SK-N-SH (cell line): ENCODE data around the gene TMEM213. TPM values are rescaled to one million over a fixed set of nuclear protein-coding genes. Genes with fewer than 3 reads are reported as not detected.

Experiments
- CTCF ChIA-PET: fragments of 300-600, 350-600 bp; formaldehyde crosslinking; extraction: SDS; loops from one replicate; lab custom pipeline; 2021; lab: Yijun Ruan, JAX
- POLR2A ChIA-PET: fragments of 350-600 bp; sonication (Branson Sonifier 250); formaldehyde crosslinking; extraction: SDS; loops from one replicate; lab custom pipeline; 2020; ENCODE audit warnings: antibody characterized with exemption, inconsistent platforms; lab: Yijun Ruan, JAX
- DNase-seq: peaks from one replicate; pipeline ENCODE4 v3.0.0; 2012
- H2AFZ ChIP-seq: fragments of 200-600 bp; sonication (generic); 2 replicates; pipeline ENCODE4 v1.8.1; 2016; ENCODE audit warnings: antibody characterized with exemption, mild to moderate bottlenecking, low read depth
- H3F3A ChIP-seq: fragments of 200-600 bp; sonication (generic); replicated peaks from 2 replicates; pipeline ENCODE3; 2016; ENCODE audit warnings: antibody characterized with exemption, mild to moderate bottlenecking; ENCODE audit not compliant: insufficient read depth
- H3K27ac ChIP-seq, 2 experiments: fragments of 200-500 bp in 1 of 2; fragments of 200-600 bp in 1 of 2; sonication (Bioruptor generic) in 1 of 2; sonication (generic), shearing (Covaris generic) in 1 of 2; 2 replicates each; pipeline versions ENCODE4 v1.5.1 to v1.6.1; 2014 to 2016; ENCODE audit warnings: low read depth in 2 of 2, inconsistent platforms in 1 of 2, low read length in 1 of 2, mild to moderate bottlenecking in 1 of 2, mixed read lengths in 1 of 2
- H3K27me3 ChIP-seq: fragments of 200-600 bp; sonication (generic), shearing (Covaris generic); 2 replicates; pipeline ENCODE4 v1.6.1; 2016; ENCODE audit warnings: mixed run types; ENCODE audit not compliant: insufficient read depth
- H3K36me3 ChIP-seq, 2 experiments: fragments of 200-500 bp in 1 of 2; fragments of 200-600 bp in 1 of 2; sonication (Bioruptor generic) in 1 of 2; sonication (generic) in 1 of 2; replicated peaks in 1 of 2; 2 replicates each; pipeline versions ENCODE3 to v1.5.1; 2014 to 2016; ENCODE audit warnings: low read length in 1 of 2, mild to moderate bottlenecking in 1 of 2; ENCODE audit not compliant: insufficient read depth in 2 of 2, control insufficient read depth in 1 of 2
- H3K4me1 ChIP-seq, 2 experiments: fragments of 200-500 bp in 1 of 2; fragments of 200-600 bp in 1 of 2; sonication (Bioruptor generic) in 1 of 2; sonication (generic), shearing (Covaris generic) in 1 of 2; 2 replicates each; pipeline versions ENCODE4 v1.5.1 to v1.6.1; 2014 to 2016; ENCODE audit warnings: low read depth in 1 of 2, low read length in 1 of 2, mixed run types in 1 of 2; ENCODE audit not compliant: insufficient read depth in 2 of 2, control insufficient read depth in 1 of 2
- H3K4me2 ChIP-seq: fragments of 200-600 bp; sonication (generic), shearing (Covaris generic); 2 replicates; pipeline ENCODE4 v1.6.1; 2017; ENCODE audit warnings: mixed run types
- H3K4me3 ChIP-seq, 2 experiments: fragments of 200-500 bp in 1 of 2; fragments of 200-600 bp in 1 of 2; sonication (Bioruptor generic) in 1 of 2; sonication (generic), shearing (Covaris generic) in 1 of 2; 2 replicates each; pipeline versions ENCODE4 v1.5.1 to v1.8.1; 2014 to 2016; ENCODE audit warnings: low read depth in 2 of 2, inconsistent platforms in 1 of 2, low read length in 1 of 2, mild to moderate bottlenecking in 1 of 2, mixed read lengths in 1 of 2, moderate library complexity in 1 of 2
- H3K79me2 ChIP-seq: fragments of 200-600 bp; sonication (generic); 2 replicates; pipeline ENCODE4 v1.8.1; 2017; ENCODE audit warnings: mild to moderate bottlenecking; ENCODE audit not compliant: insufficient read depth
- H3K9ac ChIP-seq: fragments of 200-600 bp; sonication (generic); 2 replicates; pipeline ENCODE4 v1.6.1; 2017; ENCODE audit warnings: mixed run types
- H3K9me2 ChIP-seq: fragments of 200-600 bp; sonication (generic); 2 replicates; pipeline ENCODE4 v1.6.1; 2017; ENCODE audit warnings: mixed run types
- H3K9me3 ChIP-seq: fragments of 200-600 bp; sonication (generic); 2 replicates; pipeline ENCODE4 v1.6.1; 2017; ENCODE audit warnings: mixed run types, mild to moderate bottlenecking, moderate library complexity
- H4K20me1 ChIP-seq: fragments of 200-600 bp; sonication (generic); 2 replicates; pipeline ENCODE4 v1.6.1; 2017; ENCODE audit warnings: mild to moderate bottlenecking, mixed run types; ENCODE audit not compliant: insufficient read depth
- EZH2phosphoT487 ChIP-seq: fragments of 200-600 bp; sonication (generic); IDR thresholded peaks from 2 replicates; pipeline ENCODE4 v1.6.1; 2017; ENCODE audit warnings: low read depth, mixed run types, mild to moderate bottlenecking, antibody characterized with exemption, moderate library complexity, borderline replicate concordance
- FOXJ3 ChIP-seq: sonication (generic); formaldehyde crosslinking; IDR thresholded peaks from 2 replicates; pipeline ENCODE4 v1.5.1; 2020; ENCODE audit warnings: mild to moderate bottlenecking, missing genetic modification reagents
- MEF2A ChIP-seq: IDR thresholded peaks from 2 replicates; pipeline ENCODE4 v1.4.0; 2012; ENCODE audit warnings: low read depth, borderline replicate concordance
- MXI1 ChIP-seq: IDR thresholded peaks from 2 replicates; pipeline ENCODE4 v1.6.1; 2012; ENCODE audit warnings: mild to moderate bottlenecking, low read depth, low read length, improper control_type of control experiment
- NFIC ChIP-seq: IDR thresholded peaks from 2 replicates; pipeline ENCODE4 v1.4.0; 2012; ENCODE audit warnings: borderline replicate concordance
- RAD21 ChIP-seq: IDR thresholded peaks from 2 replicates; pipeline ENCODE4 v1.6.1; 2012; ENCODE audit warnings: mild to moderate bottlenecking, low read length
- SIN3A ChIP-seq: IDR thresholded peaks from 2 replicates; pipeline ENCODE4 v1.6.1; 2012; ENCODE audit warnings: low read depth, mild to moderate bottlenecking, low read length, moderate library complexity, borderline replicate concordance
- TAF1 ChIP-seq: IDR thresholded peaks from 2 replicates; pipeline ENCODE4 v1.6.1; 2012; ENCODE audit warnings: low read depth, mild to moderate bottlenecking, low read length, moderate library complexity, borderline replicate concordance
- TCF12 ChIP-seq: IDR thresholded peaks from 2 replicates; pipeline ENCODE4 v1.4.0; 2012
- TEAD4 ChIP-seq: IDR thresholded peaks from 2 replicates; pipeline ENCODE4 v1.4.0; 2012; ENCODE audit warnings: mild to moderate bottlenecking, borderline replicate concordance; ENCODE audit not compliant: insufficient read depth
- WGBS: methylation state at CpG from one replicate; pipeline ENCODE4 v1.1.6; 2017; ENCODE audit warnings: low lambda C conversion rate; 5-methylcytosine and 5-hydroxymethylcytosine counted together
- polyA plus RNA-seq, 3 experiments: library from polyadenylated mRNA; depleted of rRNA; stranded (reverse); fragments of >200 nt; gene quantifications; 2 replicates each; pipeline ENCODE4 v1.2.3, GENCODE V29; 2012
- TF ChIP-seq, protein P1 (sequence below): fragments of 150-350 bp; IDR thresholded peaks from 2 replicates; pipeline ENCODE4 v1.6.1; 2017; ENCODE audit warnings: antibody characterized with exemption, low read length, low read depth, borderline replicate concordance
- TF ChIP-seq, protein P2 (sequence below): IDR thresholded peaks from 2 replicates; pipeline ENCODE4; 2012
- TF ChIP-seq, protein P3 (sequence below): IDR thresholded peaks from 2 replicates; pipeline ENCODE4 v1.4.0; 2012; ENCODE audit warnings: low read depth
- TF ChIP-seq, protein P4 (sequence below): fragments of 200-600 bp; sonication (generic); IDR thresholded peaks from 2 replicates; pipeline ENCODE4 v1.6.1; 2017; ENCODE audit warnings: antibody characterized with exemption, mild to moderate bottlenecking, moderate library complexity
- TF ChIP-seq, protein P5 (sequence below): IDR thresholded peaks from 2 replicates; pipeline ENCODE4 v1.4.0; 2012; ENCODE audit warnings: low read depth, borderline replicate concordance
- TF ChIP-seq, protein P6 (sequence below): IDR thresholded peaks from 2 replicates; pipeline ENCODE4 v1.6.1; 2012; ENCODE audit warnings: mild to moderate bottlenecking, low read depth, low read length, moderate library complexity

Gene TMEM213
- polyA plus RNA-seq, 1 of the 3 experiments (the other 2 are of a cell fraction) = not detected

DNA sequence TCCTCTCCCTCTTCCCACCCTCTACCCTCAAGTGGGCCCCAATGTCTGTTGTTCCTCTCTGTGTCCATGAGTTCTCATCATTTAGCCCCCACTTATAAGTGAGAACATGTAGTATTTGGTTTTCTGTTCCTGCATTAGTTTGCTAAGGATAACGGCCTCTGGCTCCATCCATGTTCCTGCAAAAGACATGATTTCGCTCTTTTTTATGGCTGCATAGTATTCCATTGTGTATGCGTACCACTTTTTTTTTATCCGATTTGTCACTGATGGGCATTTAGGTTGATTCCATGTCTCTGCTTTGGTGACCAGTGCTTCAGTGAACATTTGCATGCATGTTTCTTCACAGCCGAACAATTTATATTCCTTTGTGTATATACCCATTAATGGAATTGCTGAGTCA lies 51.9 kb downstream of the TMEM213 start:
- CTCF ChIA-PET = no interaction called here
- POLR2A ChIA-PET = no interaction called here
- DNase-seq = no peak
- no peak overlapping the region for H3K9ac ChIP-seq
- H3K36me3 ChIP-seq = peaks cover 21 to 51% of the 10 kb centered on the region in 2 experiments
- no peak overlapping the region for H2AFZ ChIP-seq
- H3K4me2 ChIP-seq = no peak overlapping the region
- H3K27me3 ChIP-seq = no peaks in the 10 kb centered on the region
- H3K27ac ChIP-seq = no peak overlapping the region
- TF ChIP-seq, protein P1, sequence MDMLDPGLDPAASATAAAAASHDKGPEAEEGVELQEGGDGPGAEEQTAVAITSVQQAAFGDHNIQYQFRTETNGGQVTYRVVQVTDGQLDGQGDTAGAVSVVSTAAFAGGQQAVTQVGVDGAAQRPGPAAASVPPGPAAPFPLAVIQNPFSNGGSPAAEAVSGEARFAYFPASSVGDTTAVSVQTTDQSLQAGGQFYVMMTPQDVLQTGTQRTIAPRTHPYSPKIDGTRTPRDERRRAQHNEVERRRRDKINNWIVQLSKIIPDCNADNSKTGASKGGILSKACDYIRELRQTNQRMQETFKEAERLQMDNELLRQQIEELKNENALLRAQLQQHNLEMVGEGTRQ = no peak
- peaks cover 3% of the 10 kb centered on the region for H3F3A ChIP-seq
- no peaks in the 10 kb centered on the region for H3K9me2 ChIP-seq
- H3K9me3 ChIP-seq = no peaks in the 10 kb centered on the region; the same call in 1 of the 2 replicates
- H3K4me3 ChIP-seq = no peak overlapping the region
- peaks cover 0 to 3% of the 10 kb centered on the region in 2 experiments; a peak in 2 of 4 replicates for H3K4me1 ChIP-seq
- no peaks in the 10 kb centered on the region for H4K20me1 ChIP-seq
- H3K79me2 ChIP-seq = no peaks in the 10 kb centered on the region
- 97% methylated on average over 5 of the region's 5 CpGs for WGBS

DNA sequence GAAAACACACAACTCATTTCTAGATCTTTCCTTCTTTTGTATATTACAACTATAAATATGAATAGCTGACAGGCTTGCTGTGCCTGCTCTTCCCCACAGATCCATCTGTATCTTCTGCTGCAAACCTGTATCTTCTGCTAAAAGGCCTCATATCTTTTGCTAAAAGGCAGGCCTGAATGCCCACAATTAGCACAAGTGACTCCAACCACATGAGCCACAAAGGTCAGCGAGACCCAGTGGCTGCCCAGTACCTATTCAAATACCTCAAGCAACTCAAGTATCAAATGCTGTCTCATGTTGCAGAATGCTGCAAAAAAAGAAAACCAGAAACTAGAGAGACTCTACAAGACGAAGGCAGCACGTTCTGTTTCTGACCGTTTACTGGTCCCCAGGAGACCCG lies 54.7 kb downstream of the TMEM213 start:
- Histone ChIP-seq H3K4me2 (no peak overlapping the region), H2AFZ (no peak overlapping the region), H3K4me1 (peaks cover 0 to 3% of the 10 kb centered on the region in 2 experiments; a peak in 2 of 4 replicates), H3F3A (peaks cover 3% of the 10 kb centered on the region), H3K4me3 (no peak overlapping the region), H3K9me3 (peaks cover 2% of the 10 kb centered on the region; the same call in 1 of the 2 replicates), H3K9me2 (no peaks in the 10 kb centered on the region), H4K20me1 (no peaks in the 10 kb centered on the region), H3K27me3 (no peaks in the 10 kb centered on the region), H3K27ac (no peak overlapping the region), H3K36me3 (peaks cover 33 to 56% of the 10 kb centered on the region in 2 experiments), H3K79me2 (no peaks in the 10 kb centered on the region), H3K9ac (no peak overlapping the region)
- TF ChIP-seq NFIC (no peak), TAF1 (no peak), TCF12 (no peak), TEAD4 (no peak), SIN3A (no peak), EZH2phosphoT487 (no peak), RAD21 (no peak), FOXJ3 (CRISPR knock-in tag) (no peak), MXI1 (no peak), MEF2A (no peak)
- TF ChIP-seq, protein P2, sequence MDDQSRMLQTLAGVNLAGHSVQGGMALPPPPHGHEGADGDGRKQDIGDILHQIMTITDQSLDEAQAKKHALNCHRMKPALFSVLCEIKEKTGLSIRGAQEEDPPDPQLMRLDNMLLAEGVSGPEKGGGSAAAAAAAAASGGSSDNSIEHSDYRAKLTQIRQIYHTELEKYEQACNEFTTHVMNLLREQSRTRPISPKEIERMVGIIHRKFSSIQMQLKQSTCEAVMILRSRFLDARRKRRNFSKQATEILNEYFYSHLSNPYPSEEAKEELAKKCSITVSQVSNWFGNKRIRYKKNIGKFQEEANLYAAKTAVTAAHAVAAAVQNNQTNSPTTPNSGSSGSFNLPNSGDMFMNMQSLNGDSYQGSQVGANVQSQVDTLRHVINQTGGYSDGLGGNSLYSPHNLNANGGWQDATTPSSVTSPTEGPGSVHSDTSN = no peak
- TF ChIP-seq, protein P3, sequence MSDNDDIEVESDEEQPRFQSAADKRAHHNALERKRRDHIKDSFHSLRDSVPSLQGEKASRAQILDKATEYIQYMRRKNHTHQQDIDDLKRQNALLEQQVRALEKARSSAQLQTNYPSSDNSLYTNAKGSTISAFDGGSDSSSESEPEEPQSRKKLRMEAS = no peak
- TF ChIP-seq, protein P4, sequence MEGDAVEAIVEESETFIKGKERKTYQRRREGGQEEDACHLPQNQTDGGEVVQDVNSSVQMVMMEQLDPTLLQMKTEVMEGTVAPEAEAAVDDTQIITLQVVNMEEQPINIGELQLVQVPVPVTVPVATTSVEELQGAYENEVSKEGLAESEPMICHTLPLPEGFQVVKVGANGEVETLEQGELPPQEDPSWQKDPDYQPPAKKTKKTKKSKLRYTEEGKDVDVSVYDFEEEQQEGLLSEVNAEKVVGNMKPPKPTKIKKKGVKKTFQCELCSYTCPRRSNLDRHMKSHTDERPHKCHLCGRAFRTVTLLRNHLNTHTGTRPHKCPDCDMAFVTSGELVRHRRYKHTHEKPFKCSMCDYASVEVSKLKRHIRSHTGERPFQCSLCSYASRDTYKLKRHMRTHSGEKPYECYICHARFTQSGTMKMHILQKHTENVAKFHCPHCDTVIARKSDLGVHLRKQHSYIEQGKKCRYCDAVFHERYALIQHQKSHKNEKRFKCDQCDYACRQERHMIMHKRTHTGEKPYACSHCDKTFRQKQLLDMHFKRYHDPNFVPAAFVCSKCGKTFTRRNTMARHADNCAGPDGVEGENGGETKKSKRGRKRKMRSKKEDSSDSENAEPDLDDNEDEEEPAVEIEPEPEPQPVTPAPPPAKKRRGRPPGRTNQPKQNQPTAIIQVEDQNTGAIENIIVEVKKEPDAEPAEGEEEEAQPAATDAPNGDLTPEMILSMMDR = no peak
- TF ChIP-seq, protein P5, sequence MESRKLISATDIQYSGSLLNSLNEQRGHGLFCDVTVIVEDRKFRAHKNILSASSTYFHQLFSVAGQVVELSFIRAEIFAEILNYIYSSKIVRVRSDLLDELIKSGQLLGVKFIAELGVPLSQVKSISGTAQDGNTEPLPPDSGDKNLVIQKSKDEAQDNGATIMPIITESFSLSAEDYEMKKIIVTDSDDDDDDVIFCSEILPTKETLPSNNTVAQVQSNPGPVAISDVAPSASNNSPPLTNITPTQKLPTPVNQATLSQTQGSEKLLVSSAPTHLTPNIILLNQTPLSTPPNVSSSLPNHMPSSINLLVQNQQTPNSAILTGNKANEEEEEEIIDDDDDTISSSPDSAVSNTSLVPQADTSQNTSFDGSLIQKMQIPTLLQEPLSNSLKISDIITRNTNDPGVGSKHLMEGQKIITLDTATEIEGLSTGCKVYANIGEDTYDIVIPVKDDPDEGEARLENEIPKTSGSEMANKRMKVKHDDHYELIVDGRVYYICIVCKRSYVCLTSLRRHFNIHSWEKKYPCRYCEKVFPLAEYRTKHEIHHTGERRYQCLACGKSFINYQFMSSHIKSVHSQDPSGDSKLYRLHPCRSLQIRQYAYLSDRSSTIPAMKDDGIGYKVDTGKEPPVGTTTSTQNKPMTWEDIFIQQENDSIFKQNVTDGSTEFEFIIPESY = no peak
- TF ChIP-seq, protein P6, sequence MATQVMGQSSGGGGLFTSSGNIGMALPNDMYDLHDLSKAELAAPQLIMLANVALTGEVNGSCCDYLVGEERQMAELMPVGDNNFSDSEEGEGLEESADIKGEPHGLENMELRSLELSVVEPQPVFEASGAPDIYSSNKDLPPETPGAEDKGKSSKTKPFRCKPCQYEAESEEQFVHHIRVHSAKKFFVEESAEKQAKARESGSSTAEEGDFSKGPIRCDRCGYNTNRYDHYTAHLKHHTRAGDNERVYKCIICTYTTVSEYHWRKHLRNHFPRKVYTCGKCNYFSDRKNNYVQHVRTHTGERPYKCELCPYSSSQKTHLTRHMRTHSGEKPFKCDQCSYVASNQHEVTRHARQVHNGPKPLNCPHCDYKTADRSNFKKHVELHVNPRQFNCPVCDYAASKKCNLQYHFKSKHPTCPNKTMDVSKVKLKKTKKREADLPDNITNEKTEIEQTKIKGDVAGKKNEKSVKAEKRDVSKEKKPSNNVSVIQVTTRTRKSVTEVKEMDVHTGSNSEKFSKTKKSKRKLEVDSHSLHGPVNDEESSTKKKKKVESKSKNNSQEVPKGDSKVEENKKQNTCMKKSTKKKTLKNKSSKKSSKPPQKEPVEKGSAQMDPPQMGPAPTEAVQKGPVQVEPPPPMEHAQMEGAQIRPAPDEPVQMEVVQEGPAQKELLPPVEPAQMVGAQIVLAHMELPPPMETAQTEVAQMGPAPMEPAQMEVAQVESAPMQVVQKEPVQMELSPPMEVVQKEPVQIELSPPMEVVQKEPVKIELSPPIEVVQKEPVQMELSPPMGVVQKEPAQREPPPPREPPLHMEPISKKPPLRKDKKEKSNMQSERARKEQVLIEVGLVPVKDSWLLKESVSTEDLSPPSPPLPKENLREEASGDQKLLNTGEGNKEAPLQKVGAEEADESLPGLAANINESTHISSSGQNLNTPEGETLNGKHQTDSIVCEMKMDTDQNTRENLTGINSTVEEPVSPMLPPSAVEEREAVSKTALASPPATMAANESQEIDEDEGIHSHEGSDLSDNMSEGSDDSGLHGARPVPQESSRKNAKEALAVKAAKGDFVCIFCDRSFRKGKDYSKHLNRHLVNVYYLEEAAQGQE = no peak
- no peak for DNase-seq
- POLR2A ChIA-PET = no interaction called here
- WGBS = 92% methylated on average over 5 of the region's 5 CpGs
- CTCF ChIA-PET = interaction anchor here (2.7 kb wide), 1 partner anchor 34 kb away, joined by 10 read pairs; no protein-coding TSS in a partner anchor
